ENCODE results near the gene APOBEC3F.
A peak's percentile ranks its signal among the peaks of the same experiment; 100 is the strongest.
"Not testable (repeated sequence)": the region's sequence is repeated elsewhere in the genome, so short reads cannot be mapped to it uniquely, and the experiment has no call there.

APOBEC3F gene

GRCh38 chr22:39012533-39013511 lies 27.8 kb upstream of the APOBEC3F start:
- no peak for TF ChIP-seq CTCF (conservative IDR thresholded peaks at IDR 0.05; ENCODE audit: low read length)
- H3K4me3 ChIP-seq (ENCODE audit: low read length): no peak overlapping the region
- no peak for DNase-seq (ENCODE audit: low read depth)

DNA sequence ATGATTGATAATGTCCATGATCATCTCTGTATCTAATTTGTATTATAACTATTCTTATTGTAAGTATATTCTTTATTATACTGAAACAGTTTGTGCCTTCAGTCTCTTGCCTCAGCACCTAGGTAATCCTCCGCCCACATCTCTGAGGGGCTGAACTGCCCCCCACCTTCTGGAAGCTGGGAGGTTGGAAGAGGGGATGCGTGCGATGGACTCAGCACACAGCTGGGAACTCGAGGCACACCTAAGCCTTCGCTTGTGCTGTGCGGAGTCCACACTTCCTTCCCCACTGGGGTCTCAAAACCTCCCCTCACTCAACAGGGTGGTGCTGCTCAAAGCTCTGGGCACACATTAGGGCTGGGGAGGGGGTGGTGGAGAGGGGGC lies 27.1 kb upstream of the APOBEC3F start:
- not testable (repeated sequence) for DNase-seq (ENCODE audit: low read depth); H3K4me3 ChIP-seq (ENCODE audit: low read length)

DNA sequence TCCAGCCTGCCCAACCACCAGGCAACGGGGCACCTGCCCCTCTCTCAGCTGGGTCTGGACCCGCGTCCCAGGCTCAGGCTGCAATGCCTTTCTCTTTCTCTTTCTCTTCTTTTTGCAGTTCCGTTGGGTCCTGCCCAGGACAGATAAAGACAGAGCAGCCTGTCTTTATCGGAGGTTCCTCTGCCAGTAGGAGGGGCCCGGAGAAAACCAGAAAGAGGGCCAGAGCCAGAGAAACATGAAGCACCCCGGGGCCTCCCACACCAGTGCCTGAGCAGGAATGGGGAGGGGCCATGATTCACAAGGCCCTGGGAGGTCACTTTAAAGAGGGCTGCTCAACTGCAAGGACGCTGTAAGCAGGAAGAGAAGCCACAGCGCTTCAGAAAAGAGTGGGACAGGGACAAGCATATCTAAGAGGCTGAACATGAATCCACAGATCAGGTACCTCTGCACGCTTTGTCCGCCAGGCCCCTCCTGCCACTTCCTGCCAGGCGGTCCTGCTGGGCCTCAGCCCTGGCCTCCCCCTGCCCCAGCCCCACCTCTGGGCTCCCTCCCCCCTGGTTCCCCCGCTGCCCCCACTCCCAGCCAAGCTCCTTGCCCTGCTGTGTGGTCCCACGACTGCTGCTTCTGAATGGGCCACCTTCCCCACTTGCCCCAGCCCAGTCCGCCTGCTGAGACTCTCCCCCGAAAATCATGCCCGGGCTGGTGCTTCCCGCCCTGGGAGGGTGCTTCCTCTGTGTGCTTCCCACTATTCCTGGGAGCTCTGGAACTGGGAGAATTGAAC lies 26.5 kb upstream of the APOBEC3F start, which contains the start of gene APOBEC3C:
Gene APOBEC3C, plus strand, starts transcription at position 316 of the 781 bp plus-strand sequence. Its CDS starts 106 bp downstream, at position 422.
- no peak for TF ChIP-seq CTCF (conservative IDR thresholded peaks at IDR 0.05; ENCODE audit: low read length)
- DNase-seq (ENCODE audit: low read depth): peak; percentile 83
- peak within 1 kb of the TSS; percentile 64 for H3K4me3 ChIP-seq (ENCODE audit: low read length)

GRCh38 chr22:39014723-39015121 lies 25.9 kb upstream of the APOBEC3F start:
- not testable (repeated sequence) for DNase-seq (ENCODE audit: low read depth)
- H3K4me3 ChIP-seq (ENCODE audit: low read length): peak overlapping the region; percentile 64

DNA sequence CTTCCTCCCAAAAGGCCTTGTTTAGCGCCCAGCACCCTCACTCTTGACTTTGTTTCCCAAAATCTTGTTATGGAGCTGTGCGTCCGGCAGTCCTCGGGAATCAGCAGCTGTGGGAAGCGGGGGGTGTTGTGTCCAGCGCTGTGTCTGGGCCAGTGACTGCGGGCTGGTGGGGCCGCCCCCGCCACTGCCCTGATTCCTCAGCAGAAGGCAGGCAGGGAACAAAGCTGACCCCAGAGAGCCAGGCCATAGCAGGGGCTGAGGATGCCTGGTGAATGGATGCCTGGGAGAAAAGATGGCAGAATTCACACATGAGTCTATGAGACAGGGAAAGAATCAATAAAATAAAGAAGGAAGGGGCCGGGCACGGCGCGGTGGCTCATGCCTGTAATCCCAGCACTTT lies 24.1 kb upstream of the APOBEC3F start:
- DNase-seq (ENCODE audit: low read depth): no peak
- no peak for TF ChIP-seq CTCF (conservative IDR thresholded peaks at IDR 0.05; ENCODE audit: low read length)
- no peak overlapping the region for H3K4me3 ChIP-seq (ENCODE audit: low read length)

GRCh38 chr22:39017596-39018365 lies 22.9 kb upstream of the APOBEC3F start:
- no peak overlapping the region for H3K4me3 ChIP-seq (ENCODE audit: low read length)
- TF ChIP-seq CTCF (conservative IDR thresholded peaks at IDR 0.05; ENCODE audit: low read length): no peak
- no peak for DNase-seq (ENCODE audit: low read depth)

- not testable (repeated sequence) for H3K4me3 ChIP-seq (ENCODE audit: low read length)
- DNase-seq (ENCODE audit: low read depth): peak; percentile 27
Measured at GRCh38 chr22:39020021-39020651, 20.5 kb upstream of the APOBEC3F start.
